Liver (tissue), 3 donors: ENCODE data around the gene SYPL1.

Source experiments
- GABPA ChIP-seq, 2 donors: IDR thresholded peaks in 1 of 2; conservative IDR thresholded peaks in 1 of 2; 2 replicates each; pipeline ENCODE4 v1.6.1; 2016; ENCODE audit warnings: antibody characterized with exemption in 2 of 2, mild to moderate bottlenecking in 1 of 2, moderate library complexity in 1 of 2
- RAD21 ChIP-seq, 2 donors: IDR thresholded peaks; 2 replicates each; pipeline ENCODE4 v1.6.1; 2016; ENCODE audit warnings: antibody characterized with exemption in 2 of 2, mild to moderate bottlenecking in 2 of 2
- REST ChIP-seq: IDR thresholded peaks from 2 replicates; pipeline ENCODE4 v1.6.1; 2016; ENCODE audit warnings: antibody characterized with exemption, mild to moderate bottlenecking
- RXRA ChIP-seq, 2 donors: IDR thresholded peaks; 2 replicates each; pipeline ENCODE4 v1.6.1; 2017 to 2018; ENCODE audit warnings: antibody characterized with exemption in 2 of 2, mild to moderate bottlenecking in 1 of 2
- TAF1 ChIP-seq: conservative IDR thresholded peaks from 2 replicates; pipeline ENCODE4 v1.6.1; 2016; ENCODE audit warnings: antibody characterized with exemption, mild to moderate bottlenecking
- ZBTB33 ChIP-seq: IDR thresholded peaks from 2 replicates; pipeline ENCODE4 v1.6.1; 2016; ENCODE audit warnings: antibody characterized with exemption
- TF ChIP-seq, protein P1 (sequence below): fragments of 150-350 bp; IDR thresholded peaks from 2 replicates; pipeline ENCODE4 v1.5.1; 2017; ENCODE audit warnings: improper control_type of control experiment, low read depth, low read length; ENCODE audit not compliant: missing input control
- donor health status: healthy.
- donor health status: healthy.

DNA sequence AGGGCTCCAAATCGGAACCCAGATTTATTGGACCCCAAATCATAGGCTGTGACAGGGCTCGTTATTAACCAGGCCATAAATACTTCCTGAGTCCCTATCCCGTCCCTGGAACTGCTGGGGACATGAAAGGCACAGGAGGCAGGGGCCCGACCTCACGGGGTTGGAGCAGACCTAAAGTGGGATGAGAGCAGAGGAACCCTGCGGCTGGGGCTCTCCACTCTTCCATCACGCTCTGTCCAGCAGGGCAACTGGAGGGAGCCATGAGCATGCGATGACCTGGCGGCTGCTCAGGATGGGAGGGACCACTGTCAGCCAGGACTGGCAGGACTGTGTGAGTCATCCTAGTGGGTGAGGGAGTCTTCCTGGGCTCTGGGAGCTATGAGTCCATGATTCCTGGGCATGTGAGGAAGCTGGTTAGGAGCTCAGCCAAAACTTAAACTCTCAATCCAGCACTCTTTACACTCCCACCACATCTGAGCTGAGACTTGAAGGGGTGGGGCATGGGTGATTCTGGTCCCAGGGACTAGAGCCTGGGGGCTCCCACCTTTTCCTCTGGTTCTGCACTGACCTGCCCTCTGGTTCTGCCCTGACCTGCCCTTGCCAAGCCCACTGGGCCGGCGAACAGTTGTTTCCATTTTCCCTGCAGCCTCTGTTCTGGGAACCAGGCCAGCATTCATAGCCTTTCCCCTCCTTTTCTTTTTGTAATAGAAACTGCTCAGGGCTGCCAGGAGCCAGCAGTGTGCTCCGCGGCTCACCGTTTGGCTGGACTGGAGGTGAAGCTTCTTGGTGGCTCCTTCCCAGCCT, 47.1 kb downstream of the SYPL1 start:
- TF ChIP-seq, protein P1, sequence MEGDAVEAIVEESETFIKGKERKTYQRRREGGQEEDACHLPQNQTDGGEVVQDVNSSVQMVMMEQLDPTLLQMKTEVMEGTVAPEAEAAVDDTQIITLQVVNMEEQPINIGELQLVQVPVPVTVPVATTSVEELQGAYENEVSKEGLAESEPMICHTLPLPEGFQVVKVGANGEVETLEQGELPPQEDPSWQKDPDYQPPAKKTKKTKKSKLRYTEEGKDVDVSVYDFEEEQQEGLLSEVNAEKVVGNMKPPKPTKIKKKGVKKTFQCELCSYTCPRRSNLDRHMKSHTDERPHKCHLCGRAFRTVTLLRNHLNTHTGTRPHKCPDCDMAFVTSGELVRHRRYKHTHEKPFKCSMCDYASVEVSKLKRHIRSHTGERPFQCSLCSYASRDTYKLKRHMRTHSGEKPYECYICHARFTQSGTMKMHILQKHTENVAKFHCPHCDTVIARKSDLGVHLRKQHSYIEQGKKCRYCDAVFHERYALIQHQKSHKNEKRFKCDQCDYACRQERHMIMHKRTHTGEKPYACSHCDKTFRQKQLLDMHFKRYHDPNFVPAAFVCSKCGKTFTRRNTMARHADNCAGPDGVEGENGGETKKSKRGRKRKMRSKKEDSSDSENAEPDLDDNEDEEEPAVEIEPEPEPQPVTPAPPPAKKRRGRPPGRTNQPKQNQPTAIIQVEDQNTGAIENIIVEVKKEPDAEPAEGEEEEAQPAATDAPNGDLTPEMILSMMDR: no peak
- no peak for TF ChIP-seq REST
- no peak for TF ChIP-seq GABPA (IDR thresholded peaks at IDR 0.05 in 1 of 2, conservative IDR thresholded peaks at IDR 0.05 in 1 of 2)
- peak in 1 of 2 donors; percentile 4 for TF ChIP-seq RAD21 (IDR thresholded peaks at IDR 0.05)
- TF ChIP-seq ZBTB33: no peak
- peak; percentile 12 for TF ChIP-seq TAF1
- peak in 1 of 2 donors; percentile 75 for TF ChIP-seq RXRA (IDR thresholded peaks at IDR 0.05)
